Inflammatory macrophage (primary cell): ENCODE results near the gene NHLH1.
"Not testable (repeated sequence)": the region's sequence is repeated elsewhere in the genome, so short reads cannot be mapped to it uniquely, and the experiment has no call there.

Experiments
- DNase-seq, 2 donors: peaks; one replicate each; pipeline ENCODE4 v3.0.0-alpha.2; 2020 to 2022

The NHLH1 gene

GRCh38 chr1:160384812-160385211 lies 17.9 kb downstream of the NHLH1 start:
- DNase-seq = not testable (repeated sequence)

GRCh38 chr1:160388406-160388805 lies 21.5 kb downstream of the NHLH1 start:
- not testable (repeated sequence) for DNase-seq

GRCh38 chr1:160394673-160395072 lies 27.8 kb downstream of the NHLH1 start:
- DNase-seq = no peak

GRCh38 chr1:160397651-160398050 lies 30.8 kb downstream of the NHLH1 start:
- DNase-seq = no peak

GRCh38 chr1:160398823-160399222 lies 32.0 kb downstream of the NHLH1 start:
- no peak for DNase-seq

GRCh38 chr1:160399544-160400222 lies 32.8 kb downstream of the NHLH1 start:
- DNase-seq = no peak

- peak in 1 of 2 donors; percentile 14 for DNase-seq
These were observed 33.4 kb downstream of the NHLH1 start, which contains the start of gene VANGL2 for GRCh38 chr1:160400223-160400645. Gene VANGL2 (plus strand): TSS chr1:160400564. CDS start chr1:160415838, 15,274 bp downstream.

- no peak for DNase-seq
These were observed 34.0 kb downstream of the NHLH1 start for GRCh38 chr1:160400646-160401486.

- no peak for DNase-seq
These were observed 34.6 kb downstream of the NHLH1 start for GRCh38 chr1:160401487-160401805.

- no peak for DNase-seq
These were observed 35.3 kb downstream of the NHLH1 start for GRCh38 chr1:160402001-160402795.

- no peak for DNase-seq
These were observed 36.4 kb downstream of the NHLH1 start for GRCh38 chr1:160403244-160403643.

GRCh38 chr1:160404094-160404493 lies 37.2 kb downstream of the NHLH1 start:
- no peak for DNase-seq

GRCh38 chr1:160405331-160405877 lies 38.5 kb downstream of the NHLH1 start:
- no peak for DNase-seq

GRCh38 chr1:160406131-160406968 lies 39.5 kb downstream of the NHLH1 start:
- no peak for DNase-seq

GRCh38 chr1:160407839-160408801 lies 41.2 kb downstream of the NHLH1 start:
- no peak for DNase-seq

- DNase-seq = no peak
These were observed 42.0 kb downstream of the NHLH1 start for GRCh38 chr1:160408864-160409263.

- no peak for DNase-seq
These were observed 42.6 kb downstream of the NHLH1 start for GRCh38 chr1:160409486-160409885.

- no peak for DNase-seq
These were observed 43.6 kb downstream of the NHLH1 start for GRCh38 chr1:160410406-160411005.

GRCh38 chr1:160411271-160412027 lies 44.6 kb downstream of the NHLH1 start:
- no peak for DNase-seq

- no peak for DNase-seq
These were observed 45.1 kb downstream of the NHLH1 start for GRCh38 chr1:160412028-160412362.
